Stimulated activated CD8-positive, alpha-beta memory T cell treated with anti-CD3 and anti-CD28 coated beads, Interleukin-15, amount 100 ng/mL, for 48 hours (primary cell): Measurements from ENCODE around the gene CHI3L1.
"Not testable (repeated sequence)": the region's sequence is repeated elsewhere in the genome, so short reads cannot be mapped to it uniquely, and the experiment has no call there.

Experiments used
- DNase-seq, 2 donors: peaks; one replicate each; pipeline ENCODE4 v3.0.0-alpha.2; 2020; ENCODE audit warnings: low read depth in 2 of 2

Gene CHI3L1

DNA sequence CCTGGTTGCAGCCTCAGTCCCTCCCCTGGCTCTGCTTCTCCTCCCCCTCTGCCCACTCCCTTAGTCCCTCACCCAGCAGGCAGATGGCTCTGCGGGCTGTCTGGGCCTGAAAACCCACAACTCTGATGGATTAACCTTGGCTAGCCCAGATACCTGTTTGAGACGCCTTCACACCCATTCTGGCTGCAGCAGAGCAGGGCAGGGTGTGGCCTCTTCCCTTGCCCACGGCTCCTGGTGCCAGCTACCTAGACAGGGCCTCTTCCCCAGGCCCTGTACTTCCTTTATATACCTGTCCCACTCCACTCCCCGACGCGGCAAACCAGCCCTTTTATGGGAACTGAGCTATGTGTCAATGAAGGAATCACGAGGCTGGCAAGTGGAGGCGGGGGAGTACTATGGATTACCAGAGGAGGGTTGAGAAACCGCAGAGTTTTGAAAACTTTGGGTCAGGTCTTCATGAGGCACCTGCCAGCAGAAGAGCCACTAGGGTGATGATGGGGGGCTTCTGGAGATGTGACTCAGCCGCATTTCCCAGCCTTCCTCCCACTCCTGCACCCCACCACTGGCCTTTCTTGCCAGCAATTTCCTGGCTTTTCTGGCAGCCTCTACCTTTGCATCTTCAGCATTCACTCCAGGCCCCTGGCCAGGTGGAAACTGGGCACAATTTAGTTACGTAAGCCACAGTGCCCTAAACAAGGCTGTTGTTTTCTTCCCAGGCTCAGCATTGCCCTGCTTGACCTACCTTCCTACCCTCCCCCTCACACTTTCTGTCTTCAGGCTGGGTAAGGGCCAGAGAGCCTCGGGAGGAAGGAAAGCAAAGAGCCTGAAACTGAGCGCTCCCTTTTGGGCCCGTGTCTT is at the start of gene CHI3L1:
TSS of gene CHI3L1 (minus strand) at position 259 of the 858 bp plus-strand sequence. CDS start at position 178, 81 bp downstream.
- no peak for DNase-seq

DNA sequence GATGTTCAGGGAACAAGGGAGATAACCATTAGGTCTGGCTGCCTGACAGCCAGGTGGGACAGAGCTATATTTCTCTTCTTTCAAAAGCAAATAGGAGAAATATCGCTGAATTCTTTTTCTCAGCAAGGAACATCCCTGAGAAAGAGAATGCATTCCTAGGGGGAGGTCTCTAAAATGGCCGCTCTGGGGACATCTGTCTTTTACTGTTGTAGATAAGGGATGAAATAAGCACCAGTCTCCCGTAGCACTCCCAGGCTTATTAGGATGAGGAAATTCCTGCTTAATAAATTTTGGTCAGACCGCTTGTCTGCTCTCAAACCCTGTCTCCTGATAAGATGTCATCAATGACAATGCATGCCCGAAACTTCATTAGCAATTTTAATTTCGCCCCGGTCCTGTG is 48.4 kb upstream of the CHI3L1 start:
- not testable (repeated sequence) for DNase-seq

DNA sequence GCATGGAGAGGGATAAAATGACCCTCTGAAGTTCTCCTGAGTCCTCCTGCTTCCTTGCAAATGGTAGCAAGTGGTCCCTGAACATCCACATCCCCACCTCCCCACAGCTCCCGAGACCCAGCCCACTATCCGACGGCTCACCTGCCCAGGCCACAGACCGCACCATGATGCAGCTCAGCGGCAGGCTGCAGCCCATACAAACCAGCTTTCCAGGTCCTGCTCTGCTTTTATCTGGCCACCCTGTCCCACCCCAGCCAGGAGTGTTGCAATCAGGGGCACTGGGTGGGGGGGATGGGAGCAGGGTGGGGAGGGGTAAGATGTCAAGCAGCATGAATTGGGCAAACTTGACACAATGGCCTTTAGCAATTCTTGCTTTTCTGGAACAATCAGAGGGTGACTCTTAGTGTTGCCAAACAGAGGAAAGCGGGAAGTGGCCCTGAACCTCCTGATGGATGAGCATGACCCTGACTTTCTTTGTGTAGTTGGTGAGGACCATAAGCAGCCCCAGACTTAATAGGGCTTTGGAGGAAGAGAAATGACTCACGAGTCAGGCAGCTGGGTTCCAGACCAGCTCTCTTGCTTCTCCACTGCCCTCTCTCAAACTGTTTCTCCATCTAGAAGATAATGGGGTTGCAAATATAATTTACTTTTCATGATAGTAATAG is 43.1 kb upstream of the CHI3L1 start, which contains the start of gene CHIT1:
TSS of gene CHIT1 (minus strand) at position 203 of the 665 bp plus-strand sequence. CDS start at position 166, 37 bp downstream.
- no peak for DNase-seq

DNA sequence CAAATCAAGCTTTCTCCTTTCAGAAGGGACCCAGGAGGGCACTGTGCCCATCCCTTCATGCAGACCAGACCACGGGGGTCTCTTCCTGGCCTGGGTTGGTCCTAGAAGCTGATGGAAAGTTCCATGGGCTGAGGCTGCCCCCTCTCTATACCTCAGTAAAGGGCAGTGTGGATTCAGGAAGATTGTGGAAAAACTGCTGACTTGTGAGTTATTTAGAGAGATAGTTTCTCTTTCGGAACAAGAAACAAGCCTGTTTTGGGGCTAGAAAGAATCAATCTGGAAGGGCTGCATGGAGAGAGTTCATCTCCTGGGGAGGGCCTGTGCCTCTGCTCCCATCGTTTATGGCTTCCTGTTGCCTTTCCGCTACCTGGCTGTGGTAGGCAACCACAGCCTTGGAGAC is 42.2 kb upstream of the CHI3L1 start:
- no peak for DNase-seq

DNA sequence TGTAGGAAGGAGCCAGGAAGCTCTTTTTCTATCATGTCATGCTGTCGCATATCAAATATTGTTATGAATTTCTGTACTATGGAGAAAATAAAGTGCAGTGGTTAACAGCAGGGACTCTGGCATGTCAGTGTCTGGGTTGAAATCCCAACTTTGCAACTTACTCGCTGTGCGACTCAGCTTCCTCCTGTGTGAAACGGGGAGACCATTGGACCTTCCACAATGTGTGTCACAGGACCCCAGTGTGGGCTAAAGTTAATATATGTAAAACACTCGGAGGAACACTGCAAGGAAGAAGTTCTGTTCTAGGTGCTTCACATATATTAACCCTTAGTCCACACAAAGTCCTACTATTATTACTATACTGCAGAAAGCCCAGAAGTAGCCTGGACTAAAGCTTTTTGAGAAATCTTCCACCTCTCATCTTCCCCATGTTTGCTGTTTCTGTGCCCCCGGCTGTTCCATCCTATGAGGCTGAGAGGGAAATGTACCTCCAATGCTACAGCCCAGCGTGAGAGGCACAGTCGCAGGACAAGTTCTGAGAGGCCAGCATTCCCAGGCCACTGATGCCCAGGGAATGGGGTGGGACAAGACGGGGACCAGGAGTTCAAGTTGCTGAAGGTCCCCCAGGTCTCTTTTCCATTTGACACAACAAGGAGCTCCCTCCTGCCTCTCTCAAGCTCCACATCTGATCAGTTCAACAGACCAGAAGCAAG is 41.0 kb upstream of the CHI3L1 start:
- DNase-seq, result no peak

DNA sequence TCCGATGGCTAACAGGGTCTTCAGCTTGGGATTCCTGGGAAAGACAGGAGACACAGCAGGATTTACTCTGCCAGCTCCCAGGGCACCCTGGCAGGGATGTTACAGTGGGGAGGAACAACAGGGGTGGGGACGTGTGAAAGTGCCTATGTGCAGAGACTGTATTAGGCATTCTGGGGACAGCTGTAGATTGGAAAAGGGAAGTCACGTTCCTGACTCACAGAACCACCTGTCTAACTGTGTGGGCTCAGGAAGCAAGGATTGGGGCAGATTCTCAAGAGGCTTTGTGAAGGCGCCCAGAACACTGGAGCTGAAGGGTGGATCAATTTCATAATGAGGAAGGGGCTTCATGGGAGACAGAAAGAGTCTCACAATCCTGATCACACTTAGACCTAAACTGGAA is 38.6 kb upstream of the CHI3L1 start:
- DNase-seq, result no peak

DNA sequence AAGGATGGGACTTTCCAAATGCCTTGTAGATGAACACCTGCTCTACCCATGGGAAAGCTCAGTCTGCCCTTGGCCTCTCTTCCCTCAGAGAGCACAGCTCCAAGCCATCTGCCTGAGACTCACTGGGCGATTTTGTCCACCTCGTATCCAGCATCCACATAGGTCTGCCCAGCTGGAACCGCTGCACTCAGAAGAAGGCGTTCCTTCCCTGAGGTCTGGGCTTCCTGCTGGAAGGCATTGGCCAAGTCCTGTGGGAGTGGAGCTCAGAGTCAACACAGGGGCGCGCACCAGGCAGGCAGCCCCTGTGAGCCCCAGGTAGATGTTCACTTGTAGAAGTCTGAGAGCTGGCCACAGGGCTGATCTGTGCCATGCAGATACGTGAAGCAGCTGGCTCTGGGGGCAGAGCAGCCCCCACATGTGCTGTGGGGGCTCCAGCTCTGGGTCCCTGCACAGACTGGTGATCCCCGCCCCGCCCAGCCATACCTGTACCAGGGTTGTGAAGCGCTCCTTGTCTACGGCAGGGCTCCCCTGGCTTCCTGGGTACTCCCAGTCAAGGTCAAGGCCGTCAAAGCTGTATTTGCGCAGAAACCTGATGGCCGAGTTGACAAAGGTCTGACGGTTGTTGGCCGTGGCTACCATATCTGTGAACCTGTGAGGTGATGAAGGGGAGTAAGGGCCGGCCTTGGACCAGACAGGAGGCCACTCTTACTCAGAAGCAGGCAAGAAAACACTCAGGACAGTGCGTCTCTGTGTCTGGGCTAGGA is 36.7 kb upstream of the CHI3L1 start:
- no peak for DNase-seq

DNA sequence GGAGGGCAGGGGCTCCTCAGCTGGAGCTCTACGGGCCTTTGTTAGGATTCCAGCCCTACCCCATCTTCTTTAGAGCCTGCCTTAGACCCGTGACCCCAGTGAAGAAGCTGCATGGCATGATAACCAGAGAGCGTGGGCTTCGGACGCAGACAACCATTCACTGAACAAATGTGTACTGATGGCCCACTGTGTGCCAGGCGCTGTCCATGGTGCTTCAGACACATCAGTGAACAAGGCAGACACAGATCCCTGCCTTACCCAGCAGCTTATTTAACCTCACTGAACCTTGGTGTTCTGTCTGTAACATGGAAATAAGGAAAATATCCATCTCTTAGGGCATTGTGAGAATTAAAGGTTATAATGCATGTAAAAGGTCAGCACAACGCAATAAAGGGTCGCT is 33.4 kb upstream of the CHI3L1 start:
- no peak for DNase-seq

DNA sequence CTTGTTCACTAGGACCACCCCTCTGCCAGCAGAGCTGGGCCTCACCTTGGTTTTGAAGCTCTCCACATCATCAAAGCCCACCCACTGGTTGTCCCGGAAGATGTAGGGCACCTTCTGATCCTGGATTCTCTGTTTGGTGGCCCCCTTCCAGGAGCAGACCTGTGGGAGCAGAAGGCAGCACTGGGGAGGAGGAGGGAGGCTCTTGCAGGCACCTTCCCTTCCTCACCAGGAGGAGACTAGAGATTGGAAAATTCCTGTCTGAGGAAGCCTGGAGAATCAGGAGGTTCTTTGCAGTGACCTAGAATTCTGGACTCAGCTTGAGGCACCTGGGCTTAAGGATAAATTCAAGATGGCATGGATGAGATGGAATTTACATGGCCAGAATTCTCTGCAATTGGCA is 32.7 kb upstream of the CHI3L1 start:
- DNase-seq, result no peak

DNA sequence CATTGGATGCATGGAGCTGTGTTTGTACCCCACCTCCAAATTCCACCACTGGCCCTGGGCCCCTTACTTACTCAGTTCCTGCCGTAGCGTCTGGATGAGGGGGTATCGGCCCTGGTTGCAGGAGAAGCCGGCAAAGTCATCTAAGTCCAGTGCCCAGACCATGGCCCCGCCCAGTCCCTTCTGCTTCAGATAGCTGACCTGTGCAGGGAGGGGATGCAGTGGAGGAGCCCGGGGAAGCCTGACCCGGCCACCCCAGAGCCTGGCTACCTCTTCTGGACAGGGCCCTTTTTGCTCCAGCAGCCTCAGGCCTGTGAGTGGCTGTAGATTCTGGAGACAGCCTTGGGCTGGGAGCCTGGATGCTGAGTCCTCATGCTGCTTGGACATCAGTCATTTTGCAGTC is 31.2 kb upstream of the CHI3L1 start:
- DNase-seq, result no peak

DNA sequence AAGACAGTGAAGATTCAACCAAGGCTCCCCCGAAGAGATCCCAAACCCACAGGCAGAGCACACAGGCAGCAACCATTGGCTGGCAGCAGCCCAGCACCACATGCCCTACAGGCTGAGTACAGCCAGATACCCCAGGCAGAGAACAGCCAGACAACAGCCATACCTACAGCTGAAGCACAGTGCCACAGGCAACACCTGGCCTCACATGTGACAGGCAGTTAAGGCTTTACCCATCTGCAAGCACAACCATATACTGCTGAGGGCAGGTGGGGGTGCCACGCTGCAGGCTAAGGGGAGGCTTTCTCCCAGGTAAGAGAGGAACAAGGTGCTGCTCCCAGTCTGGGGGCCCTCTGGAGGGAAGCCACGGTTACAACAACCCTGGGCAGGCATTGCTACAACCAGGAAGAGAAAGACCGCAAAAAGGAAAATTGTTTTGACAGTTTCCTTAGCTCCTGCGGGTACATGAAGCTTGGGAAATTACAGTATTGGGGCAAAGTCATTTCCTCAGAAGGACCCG is 30.7 kb upstream of the CHI3L1 start:
- DNase-seq, result no peak

DNA sequence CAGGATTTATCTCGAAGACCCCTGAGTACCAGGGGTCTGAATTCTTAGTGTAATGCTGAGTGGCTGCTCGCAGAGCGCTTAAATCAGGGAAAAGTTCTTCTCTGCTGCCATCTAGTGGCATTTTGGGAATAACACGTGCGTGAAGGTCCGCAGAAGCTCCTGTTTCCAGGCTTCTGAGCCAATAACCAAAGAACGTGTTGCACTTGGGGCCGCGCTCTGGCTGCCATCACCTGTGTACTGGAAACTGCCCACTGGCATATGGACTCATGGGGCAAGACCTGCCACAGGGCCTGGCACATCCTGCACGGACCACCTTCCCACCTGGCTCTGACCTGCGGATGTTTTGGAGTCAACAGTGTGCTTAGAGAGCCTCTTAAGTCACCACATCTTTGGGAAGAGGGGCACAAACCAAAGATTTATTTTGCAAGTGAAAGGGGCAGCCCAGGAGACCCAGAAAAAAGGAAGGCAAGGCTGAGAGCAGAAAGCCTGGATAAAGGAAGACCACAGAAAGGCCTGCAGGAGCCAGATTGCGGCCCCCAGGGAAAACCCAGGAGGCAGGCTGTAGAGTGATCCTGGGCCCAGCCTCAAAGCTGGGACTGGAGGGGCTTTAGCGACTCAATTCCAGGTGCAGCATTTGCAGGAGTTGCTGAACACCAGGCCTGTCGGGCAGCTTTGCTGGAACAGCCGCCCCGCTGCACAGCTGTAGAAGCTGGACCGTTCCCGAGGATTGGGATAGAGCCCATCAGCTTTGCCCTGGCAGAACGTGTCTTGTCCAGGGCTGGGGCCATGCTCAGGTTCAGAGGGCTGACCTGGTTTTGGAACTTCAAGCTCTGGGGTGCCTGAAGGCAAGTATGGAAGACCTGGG is 30.0 kb upstream of the CHI3L1 start:
- peak; percentile 10 to 22 for DNase-seq

DNA sequence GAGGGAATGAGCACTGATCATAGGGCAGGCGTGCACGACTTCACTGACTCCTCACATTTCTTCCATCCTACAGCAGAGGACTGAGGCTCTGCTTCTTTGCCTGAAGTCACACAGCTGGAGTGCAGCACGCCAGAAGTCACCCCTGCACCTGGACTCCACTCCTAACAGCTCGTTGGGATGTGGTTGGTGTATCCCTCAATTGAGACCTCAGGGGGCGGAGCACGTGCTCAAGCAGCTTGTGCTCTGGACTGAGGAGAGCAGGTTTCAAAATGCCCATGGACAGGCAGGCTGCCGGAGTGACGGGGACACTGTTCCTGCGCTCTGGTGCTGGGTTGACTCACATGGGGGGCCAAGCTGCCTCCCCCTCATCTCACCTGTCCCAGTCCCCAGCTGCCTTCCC is 29.1 kb upstream of the CHI3L1 start:
- no peak for DNase-seq

DNA sequence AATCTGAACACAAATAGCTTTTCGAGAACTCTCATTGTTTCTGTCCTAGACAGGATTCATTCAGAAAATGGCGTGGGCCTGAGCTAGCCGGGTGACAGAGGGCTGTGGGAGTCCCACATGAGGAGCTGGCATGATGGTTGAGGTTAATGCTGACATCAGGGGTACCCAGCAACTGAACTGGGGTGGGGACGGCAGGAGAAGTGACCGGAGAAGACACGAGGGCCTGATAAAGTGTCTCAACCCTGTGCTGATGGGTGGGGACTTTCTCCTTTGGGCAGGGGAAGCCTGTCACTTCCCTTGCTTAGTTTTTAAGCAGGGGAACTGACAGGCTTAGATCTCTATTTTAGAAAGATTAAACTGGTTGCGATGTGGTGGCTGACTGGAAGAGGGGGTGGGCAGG is 28.4 kb upstream of the CHI3L1 start:
- DNase-seq, result no peak

DNA sequence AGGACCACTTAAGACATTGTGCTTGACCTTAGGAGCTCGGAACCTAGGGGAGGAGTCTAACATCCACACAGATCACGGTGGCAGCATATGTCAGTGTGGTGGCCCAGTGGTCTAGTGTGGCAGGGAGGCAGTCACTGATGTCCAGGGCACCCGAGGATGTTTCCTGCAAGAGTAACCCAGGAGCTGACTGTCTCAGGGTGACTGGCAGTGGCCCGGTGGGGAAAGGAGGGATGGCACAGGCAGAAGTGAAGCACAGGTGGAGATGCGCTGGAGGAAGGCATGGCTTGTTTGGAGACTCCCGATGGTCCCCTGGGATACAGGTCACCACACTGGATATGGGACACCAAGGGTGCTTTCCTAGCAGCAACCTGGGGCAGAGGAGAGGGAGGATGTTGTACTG is 26.6 kb upstream of the CHI3L1 start:
- no peak for DNase-seq

DNA sequence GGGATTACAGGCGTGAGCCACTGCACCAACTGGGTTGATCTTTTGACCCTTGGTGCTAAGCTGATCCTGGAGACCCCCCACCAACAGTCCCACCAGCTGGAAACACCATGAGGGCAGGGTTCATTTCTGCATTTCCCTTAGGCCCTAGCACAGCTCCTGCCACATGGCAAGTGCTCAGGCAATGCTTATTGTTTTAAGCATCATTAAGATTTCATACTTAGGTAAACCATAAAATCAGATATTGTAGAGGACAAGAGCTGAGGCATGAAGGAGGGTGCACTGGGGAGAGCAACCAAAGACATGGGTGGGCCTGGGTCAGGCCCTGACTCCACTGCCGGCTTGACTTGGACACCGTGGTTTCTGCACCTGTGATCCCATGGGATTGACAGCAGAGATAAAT is 25.3 kb upstream of the CHI3L1 start:
- no peak for DNase-seq

DNA sequence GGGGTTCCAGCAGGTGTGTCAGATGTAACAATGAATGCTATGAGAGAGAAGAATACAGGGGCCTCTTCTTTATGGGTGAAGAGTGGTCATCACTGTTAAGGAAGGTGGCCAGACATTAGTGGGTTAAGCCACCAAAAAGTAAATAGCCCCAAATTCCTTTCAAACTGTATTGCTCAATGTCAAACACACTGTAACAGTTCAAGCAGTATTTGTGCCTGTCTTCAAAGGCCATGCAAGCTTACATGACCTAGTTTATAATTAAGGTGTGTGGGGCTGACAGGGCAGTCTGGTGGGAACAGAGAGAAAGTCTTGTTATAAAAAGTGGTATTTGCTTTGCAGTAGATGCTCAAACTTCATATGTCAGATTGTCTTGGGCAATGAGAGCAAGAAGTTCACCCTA is 24.5 kb upstream of the CHI3L1 start:
- DNase-seq, result no peak

DNA sequence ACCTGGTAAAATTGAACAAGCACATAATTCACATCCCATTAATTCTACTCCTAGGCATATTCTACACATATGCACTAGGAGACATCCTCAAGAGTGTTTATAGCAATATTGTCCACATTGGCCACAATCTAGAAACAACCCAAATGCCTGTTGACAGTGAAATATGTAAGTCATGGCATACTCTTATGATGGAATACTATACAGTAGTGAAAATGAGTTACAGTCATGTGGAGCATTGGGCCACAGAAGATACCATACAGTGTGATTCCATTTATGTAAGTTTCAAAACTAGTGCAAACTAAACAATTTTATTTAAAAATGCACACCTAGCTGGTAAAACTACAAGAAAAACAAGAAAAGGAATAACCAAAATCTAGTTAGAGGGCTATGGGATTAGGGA is 23.8 kb upstream of the CHI3L1 start:
- DNase-seq, result no peak

DNA sequence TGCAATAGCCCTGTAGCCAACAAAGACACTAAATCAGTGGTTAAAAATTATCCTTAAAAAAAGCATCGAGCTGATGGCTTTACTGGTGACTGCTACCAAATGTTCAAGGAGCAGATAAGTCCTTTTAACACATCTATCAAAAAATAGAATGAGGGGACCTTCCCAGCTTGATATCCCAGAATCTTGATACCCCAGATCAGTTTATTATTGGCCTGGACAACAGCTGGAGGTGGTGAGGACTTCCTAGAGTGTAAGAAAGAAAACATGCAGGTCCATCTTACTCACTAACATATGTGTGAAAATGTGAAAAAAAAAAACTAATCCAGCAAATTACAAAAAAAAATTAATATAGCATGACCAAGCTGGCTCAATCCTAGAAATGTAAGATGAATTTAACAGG is 21.7 kb upstream of the CHI3L1 start:
- DNase-seq, result no peak

DNA sequence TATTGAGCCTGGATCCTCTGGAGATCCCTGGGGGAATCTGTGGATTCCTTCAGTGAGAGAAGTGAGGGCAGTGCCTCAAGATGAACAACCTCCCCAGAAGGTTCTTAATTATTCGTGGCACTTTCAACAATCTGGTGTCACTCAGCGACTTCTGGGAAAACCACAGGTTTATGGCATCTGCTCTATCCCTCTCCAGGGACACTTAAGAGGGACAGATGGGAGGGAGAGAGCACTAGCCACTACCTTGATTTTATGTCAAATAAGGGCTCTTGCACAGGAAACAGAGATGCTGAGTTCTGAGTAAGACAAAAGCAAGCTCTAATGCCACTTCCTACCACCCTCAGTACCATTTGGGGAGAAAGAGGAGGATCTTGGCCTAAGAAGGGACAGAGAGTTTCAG is 21.2 kb upstream of the CHI3L1 start:
- no peak for DNase-seq
